Stimulated activated CD8-positive, alpha-beta memory T cell treated with anti-CD3 and anti-CD28 coated beads, Interleukin-7, amount 100 ng/mL, for 1 hour (primary cell): Measurements from ENCODE around the gene TNIP1.

Source experiments
- DNase-seq, 2 donors: peaks; one replicate each; pipeline ENCODE4 v3.0.0-alpha.2; 2020; ENCODE audit warnings: low read depth in 2 of 2

Gene TNIP1

DNA sequence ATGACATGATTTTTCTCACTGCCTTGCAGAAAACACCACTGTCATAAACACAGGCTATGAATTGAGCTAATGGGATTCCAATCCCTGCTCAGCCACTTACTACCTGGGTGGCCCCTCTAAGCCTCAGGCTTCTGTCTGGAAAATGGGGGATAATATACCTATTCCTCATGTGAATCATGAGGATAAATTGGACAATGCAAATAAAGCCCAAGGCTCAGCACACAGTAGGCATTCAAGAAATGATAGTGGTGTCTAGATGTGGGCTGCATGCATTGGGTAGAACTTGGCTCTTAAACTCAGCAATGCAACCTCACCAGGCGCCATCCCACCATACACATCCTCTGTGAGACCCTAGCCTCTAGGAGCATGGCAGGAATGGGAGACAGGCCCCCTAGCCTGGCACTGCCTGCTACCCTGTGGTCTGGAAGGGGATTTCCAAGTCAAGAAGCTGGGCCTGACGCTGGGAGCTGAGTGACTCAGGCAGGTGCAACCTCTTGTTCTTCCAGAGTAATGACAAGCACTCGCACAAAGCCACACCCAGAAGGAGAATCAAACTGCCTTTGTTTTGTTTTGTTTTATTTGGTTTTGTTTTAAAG, 2.3 kb upstream of the TNIP1 start:
- no peak for DNase-seq

DNA sequence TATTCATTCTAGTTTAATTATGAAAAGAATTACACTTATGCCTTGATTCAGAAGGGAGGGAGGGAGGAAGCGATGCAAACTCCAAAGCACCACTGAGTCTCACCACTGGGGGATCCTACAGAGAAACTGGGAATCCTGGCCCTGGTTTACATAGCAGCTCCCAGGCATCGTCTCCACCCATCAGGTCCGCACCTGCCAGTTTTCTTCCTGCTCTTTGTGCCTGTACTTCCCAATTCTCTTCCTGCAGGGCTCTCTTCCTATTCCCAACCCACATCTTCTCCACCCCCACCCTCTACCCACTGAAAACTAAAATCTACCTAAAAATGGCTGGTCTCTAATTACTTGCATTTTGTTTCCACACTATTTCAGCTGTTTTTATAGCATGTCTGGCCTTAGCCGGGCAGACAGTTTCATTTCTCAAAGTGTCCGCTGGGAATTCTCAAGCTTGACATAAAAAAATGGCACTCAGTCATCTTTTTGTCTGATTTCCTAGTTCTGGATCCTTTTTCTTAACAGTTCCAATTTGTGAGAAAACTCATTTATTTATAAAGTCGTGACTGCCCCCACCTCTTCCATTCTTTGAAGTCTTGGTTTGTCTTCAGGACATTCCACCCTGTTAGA, 1.6 kb upstream of the TNIP1 start:
- no peak for DNase-seq

DNA sequence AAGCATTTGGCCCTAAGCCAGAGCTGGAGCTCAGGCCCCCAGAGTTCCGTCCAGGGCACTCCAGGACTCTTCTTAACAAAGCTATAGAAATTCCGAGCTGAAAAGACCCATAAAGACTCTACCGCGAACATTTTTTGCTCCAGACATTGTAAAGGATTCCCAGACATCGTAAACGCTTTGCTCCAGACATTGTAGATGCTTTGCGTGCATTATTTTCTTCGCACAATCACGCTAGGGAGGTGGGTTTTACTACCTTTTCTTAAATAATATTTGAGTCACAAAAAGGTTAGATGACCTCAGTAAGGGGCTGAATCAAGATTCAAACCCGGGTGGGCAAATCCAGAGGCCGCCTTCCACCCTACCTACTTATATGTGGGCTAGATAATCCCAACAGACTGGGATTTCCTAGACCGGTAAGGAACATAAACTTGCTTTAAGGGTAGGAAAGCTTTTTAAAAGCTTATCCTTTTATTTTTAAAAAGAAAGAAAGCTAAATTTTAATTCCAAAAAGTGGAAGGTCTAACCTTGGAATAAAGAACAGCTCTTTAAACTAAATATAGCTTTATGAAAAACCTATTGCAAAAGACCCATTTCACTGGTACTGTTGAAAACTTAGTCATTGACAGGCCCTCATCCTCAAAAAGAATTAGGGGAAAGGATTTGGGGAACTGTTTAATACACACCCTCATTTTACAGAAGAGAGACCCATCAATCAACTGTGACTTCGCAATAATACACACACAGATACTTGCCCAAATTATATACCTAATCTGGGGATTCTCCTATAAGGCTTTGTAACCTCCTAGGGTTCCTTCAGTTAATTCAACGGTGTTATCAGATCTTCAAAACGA, 822 bp upstream of the TNIP1 start:
- DNase-seq: no peak

DNA sequence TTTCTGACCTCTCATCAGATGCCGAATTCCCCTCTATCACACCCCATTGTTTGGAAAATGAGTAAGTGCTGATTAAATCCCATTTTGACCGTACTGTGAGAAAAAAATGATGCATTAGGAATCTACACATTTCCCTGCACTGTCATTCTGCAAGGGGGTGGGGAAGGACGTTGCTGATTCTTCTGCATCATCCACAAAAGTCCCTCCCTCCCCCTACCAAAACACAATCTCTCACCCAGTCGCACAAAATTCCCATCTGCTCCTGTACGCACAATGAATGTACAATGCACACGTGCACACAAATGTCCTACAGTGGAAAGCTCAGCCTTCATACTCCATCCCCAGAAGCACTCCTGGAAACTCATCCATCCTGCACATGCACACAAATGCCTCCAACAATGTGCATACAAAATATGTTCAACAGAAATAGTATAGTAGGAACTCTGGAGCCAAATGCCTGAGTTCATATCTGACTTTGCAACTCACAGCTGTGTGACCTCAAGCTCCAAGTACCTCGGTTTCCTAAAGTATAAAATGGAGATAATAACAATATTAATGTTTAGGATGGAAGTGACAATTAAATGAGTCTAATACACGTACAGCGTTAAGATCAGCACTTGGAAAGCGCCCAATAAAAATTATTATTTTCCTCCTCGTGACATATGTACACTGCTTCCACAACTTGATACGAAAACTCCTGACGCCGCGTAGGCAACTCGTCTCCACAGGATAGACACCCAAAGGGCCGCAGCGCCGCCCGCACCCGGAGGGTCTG, 809 bp downstream of the TNIP1 start:
- no peak for DNase-seq

DNA sequence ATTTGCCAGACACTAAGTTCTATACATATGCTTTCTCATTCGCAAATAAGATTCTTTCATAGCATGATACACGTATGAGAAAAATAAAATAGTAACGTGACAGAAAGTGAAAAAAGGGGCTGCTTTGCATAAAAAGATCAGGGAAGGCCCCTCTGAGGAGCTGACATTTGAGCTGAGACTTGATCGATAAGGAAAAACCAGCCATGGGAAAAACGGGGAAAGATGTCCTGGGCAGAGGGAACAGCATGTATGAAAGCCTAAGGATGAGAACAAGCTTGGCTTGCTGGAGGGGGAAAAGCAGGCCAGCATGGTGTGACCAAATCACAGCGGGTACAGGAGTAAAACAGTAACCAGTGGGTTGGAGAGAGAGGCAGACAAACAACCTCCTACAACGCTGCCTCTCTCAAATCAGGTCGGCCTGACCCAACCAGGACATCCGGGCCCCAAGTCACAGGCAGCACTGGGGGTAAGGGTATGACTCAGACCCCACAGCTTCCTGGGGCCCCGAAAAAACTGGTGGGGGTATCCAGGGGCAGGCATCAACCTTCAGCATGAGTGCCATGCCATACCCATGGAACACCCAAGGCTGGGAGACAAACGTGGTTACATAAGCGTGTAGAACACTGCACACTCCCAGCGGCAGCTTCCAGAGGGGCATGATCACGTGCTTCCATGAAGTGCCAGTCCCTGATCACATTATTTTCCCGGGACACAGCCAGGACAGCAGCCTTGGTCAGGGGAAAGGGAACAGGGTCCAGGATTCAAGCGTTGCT, 2.2 kb downstream of the TNIP1 start:
- DNase-seq: peak; percentile 22 to 29

DNA sequence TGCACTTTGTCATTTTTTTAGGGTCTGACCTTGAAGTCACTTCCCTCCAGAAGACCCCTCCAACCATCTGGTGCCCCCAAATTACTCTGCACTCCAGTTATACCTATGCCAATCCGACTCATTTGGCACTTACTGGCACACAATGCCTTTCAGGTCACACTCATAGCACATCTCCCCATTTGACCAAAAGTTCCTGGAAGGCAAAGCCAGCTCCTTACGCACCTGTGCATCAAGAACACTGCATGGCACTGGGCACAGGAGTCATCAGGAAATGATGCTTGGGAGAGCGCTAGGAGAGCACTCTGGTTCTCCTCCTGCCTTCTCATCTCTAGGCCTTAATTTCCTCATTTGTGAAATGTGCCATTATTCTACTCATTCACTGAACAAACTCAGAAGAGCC, 2.9 kb downstream of the TNIP1 start:
- no peak for DNase-seq

DNA sequence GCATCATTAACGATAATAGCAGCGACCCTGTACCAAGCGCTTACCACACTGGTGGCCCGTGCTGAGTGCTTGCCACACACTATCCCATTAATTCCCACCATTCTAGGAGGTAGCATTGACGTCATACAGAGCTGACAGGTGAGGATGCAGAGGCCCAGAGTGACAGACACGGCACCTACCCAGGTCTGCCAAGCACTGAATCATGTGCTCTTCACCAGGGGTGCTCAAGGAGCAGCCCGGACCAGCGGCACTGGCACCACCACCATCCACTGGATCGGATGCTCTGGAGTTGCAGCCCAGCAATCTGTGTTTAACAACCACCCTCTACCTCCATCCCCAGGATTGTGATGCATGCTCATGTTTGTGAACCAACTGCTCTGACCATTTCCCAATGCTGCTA, 3.4 kb downstream of the TNIP1 start:
- DNase-seq: no peak

DNA sequence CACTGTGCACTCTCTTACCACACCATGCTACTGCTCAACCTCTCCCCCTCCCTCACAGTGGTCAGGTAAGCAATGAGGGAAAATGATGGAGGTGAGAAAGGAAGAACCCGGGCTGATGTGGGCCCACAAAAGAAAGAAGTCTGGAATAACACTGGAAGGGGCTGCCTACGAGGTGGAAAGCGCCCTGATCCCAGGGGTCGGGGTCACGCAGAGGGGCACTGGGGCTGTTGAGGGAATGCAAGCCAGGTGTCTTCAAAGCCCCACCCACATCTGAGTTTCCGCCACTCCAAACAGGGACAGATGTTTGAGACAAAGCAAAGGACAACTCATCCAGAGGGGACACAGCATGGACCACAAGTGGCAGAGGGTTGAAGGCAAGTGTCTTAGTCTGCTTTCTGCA, 4.2 kb downstream of the TNIP1 start:
- DNase-seq: no peak

DNA sequence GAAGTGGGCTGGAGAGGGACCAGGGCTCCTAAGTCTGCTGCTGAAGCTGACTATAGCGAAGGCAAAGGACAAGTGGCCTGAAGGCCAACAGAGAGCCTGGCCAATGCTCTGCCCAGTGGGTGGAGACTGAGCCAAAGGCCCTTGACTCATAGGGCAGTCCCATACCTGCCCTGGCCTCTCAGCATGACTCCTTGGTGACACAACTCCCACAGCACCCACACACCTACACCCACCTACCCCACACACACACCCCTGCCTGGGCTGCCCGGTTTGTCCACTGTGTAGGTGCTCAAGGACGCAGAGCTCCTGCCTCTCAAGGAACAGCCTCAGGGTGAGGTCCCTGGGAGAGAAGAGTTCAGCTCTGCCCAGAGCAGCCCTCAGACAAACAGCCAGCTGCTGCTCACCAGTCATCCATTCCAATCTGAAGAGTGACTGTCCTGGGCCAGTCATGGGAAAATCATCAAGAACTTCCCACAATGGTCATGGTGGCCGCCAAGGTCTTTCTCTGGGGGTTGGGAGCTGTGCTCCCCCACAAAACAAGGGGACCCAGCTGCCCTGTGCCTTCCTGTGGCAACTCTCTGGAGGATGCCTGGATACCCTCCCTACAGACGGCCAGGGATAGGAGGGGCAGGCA, 5.0 kb downstream of the TNIP1 start:
- no peak for DNase-seq

DNA sequence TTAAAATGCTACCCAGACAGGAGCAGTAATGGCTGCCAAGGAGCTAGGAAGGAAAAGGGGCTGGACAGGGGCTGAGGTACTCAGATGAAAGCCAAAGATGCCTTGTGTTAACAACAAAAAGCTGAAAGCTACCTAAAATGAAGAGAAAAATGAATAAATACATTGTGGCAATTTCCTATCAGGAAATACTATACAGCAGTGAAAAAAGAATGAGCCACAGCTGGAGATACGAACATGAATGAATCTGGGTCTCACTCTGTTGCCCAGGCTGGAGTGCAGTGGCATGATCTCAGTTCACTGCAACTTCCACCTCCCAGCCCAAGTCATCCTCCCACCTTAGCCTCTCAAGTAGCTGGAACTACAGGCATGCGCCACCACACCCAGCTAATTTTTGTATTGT, 6.3 kb downstream of the TNIP1 start:
- DNase-seq: no peak

DNA sequence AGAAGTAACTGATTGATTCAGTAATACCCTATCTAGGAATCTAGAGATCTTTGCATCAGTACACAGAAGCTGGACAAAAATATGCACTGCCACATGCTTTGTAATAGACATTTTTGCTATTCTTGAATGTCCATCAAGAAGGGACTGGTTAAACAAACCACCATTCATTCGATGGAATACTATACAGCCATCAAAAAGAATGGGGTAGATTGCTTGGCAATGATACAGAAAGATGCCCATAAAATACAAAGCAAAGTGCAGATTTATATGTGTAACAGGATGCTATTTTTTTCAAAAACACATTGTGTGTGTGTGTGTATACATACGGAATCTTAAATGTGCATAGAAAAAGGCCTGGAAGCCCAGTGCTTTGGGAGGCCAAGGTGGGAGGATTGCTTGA, 7.6 kb downstream of the TNIP1 start:
- DNase-seq: no peak

DNA sequence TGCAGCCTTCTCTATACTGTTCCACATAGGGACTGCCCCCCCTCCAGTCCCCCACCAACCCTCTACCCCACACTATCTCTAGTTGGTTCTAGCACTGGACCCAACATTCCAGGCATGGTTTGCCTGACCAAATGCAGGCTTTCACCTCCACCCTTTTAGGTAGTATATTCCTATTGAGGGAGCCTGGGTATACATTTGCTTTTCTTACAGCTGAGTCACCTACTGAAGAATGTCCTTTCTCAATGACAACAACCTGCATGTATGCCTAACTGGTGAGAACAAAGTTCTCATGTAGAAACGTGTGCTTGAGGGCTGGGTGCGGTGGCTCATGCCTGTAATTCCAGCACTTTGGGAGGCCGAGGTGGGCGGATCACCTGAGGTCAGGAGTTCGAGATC, 8.2 kb downstream of the TNIP1 start:
- DNase-seq: no peak

DNA sequence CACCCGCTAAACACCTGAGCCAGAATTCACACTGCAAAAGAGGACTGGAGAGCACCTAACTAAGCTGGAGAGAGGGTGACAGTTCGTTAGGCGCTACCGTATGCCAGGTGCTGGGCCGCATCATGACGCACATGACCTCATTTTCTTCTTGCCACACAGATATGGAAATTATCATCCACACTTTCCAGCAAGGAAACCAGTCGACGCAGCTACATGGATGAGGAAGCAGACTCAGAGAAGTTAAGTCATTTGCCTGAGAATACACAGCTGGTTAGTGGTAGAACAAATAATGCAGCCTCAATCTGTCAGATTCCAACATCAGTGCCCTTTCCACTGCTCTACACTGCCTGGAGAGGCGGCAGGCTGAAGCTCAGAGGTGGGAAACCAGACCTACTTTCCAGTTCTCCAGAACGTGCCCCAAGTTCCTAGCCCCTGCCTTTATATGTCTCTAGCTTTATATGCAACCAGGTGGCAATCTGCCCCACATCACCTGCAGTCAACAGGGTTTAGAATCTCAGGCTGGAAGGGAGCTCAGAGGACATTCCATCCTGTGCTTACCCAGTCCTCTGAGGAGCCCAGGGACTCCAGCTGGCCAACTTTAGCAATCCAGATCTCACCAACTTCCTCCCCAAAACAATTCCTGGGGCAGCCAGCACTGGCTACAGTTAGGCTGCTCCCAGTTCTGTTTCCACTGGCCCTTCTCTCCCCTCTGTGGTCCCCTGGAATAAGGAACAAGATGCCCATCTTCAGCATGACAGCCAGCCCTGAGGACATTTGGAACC, 8.8 kb downstream of the TNIP1 start:
- no peak for DNase-seq

DNA sequence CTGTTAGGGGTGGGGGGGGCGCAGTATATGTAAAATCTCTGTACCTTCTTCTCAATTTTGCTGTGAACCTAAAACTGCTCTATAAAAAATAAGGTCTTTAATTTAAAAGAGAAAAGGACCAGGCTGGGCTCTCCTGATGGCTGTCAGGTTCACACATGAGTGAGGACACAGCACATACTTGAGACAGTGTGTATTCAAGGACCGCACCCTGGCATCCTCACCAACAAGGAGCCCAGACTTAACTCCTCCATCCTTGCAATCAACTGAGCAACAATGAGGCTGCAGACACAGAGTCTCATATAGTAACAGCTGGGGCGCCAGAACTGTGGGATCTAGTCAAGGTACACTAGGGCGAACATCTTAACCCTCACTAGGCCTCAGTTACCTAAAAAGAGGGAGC, 9.8 kb downstream of the TNIP1 start:
- no peak for DNase-seq

DNA sequence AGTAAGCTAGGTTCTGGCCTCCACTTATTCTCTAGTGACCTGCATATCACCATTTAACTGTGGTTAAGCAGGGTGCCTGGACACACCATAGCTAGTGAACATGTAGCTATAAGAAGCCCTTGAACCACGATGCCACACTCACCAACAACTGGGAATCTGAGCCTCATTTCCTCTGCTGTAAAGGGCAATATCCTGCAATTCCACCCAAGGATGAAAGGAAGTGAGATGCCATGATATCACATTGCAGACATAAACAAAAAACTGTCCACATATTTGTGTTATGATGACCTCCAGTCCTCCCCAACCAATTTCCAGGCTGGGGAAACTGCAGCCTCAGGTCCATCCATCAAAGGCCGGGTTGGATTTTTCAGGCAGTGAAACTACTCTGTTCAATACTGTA, 10.4 kb downstream of the TNIP1 start:
- DNase-seq: no peak

DNA sequence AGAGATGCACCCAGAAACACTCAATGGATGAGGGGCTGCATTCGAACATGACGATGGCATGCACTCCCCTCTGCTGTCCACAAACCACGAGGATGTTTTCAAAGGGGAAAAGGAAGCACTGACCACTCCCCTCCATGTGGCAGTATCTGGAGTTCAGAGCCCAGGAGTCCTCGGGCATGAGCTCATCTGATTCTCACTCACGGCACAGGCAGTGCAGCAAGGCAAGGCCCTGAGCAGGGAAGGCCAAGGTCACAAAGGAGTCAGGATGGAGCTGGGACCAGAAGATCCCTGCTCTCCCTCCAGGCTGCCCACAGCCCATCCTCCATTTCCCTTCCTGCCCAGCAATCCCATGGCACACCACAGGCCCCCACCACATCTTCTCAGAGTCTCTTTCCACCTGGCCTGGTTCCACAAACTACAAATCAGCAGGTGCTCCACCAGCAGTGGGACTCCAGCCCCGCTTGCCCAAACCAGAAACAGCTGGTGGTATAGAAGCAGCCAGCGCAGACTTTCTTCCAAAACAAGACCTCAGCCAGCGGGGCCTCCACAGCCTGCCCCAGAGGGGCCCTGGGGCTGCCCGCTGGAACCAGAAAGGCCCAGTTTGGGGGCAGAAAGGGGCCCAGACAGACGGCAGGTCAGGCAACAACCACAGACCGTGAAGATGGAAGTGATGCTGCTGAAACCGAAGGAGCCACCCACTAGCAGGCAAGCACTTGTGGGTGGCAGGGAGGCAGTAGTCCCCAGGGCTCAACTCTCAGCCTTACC, 12.2 kb downstream of the TNIP1 start:
- DNase-seq: no peak

DNA sequence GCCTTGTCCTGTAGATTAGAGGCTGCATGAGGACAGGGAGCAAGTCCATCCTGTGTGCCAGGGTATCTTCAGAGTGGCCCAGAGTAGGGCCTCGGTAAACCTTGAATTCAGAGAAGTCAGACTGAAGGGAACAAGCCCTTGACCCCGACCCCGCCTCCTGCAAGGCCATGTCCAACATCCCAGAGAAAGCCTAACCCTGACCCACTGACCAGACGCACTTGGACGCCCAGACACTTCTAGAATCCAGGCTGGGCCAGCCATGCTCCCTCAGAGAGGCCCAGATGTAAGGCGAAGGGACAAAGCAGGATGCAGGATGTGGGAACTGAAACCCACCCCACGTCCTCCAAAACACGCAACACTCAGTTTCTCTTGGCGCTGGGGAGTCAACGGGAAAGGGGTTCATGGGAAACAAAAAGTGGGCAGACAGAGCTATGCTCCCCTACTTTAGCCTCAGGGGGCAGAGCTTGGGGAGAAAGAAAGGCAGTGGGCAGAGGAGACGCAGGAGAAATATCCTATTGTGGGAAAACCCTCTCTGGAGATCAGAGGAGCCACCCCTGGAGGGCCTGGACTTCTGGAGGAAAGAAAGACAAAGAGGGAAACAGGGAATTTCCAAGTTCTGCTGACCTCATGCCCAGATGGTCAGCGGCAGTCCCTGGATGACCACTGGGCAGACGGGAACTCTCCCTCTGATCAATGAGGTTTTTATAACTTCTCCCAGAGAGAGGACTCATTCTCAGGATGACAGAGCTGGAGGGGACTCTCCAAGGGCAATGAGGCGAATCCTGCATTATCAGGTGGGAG, 13.0 kb downstream of the TNIP1 start:
- no peak for DNase-seq

DNA sequence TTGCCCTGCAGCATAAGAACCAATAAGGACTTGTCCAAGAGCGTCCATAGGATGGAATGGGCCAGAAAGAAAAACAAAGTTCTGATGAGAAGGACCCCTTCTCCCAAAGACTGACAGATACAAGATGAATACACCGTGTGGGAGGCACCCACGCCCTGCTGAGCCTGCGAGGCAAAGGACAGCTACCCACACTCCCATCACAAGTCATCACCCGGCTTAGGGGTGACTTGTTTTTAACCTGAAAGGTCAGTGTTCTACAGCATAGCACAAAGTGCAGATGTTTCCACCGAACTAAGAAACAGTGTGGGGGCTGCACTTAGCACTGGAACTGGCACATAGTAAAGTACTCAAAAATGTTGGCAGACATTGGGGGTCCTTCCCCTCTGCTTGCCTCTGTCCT, 13.9 kb downstream of the TNIP1 start:
- DNase-seq: no peak

DNA sequence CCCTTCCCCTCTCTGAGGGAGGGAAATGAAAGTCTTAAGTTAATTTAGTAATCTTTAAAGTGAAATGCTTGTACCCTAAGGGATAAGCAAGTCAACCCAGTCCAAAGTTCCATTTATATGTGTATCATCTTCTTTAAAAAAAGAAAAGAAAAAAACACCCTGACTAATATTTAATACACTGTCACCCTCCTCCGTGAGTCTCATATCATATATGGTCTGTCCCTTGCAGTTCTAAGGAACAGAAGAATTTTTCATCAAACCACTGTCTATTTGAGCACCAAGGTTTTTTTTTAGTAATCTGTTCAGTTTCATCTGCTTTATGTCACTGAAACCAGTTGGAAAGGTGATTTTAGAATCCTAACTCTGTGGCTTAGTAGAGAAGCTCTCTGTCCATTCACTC, 15.2 kb downstream of the TNIP1 start:
- DNase-seq: no peak
